Stimulated activated CD4-positive, alpha-beta T cell treated with anti-CD3 and anti-CD28 coated beads, TNF-alpha, amount 100 ng/mL, for 48 hours (primary cell): ENCODE results near the gene MYBPHL.

Experiments
- DNase-seq, 3 donors: peaks; one replicate each; pipeline ENCODE4 v3.0.0-alpha.2; 2020; ENCODE audit warnings: low read depth in 3 of 3

MYBPHL gene

GRCh38 chr1:109265741-109266330 is 41.0 kb downstream of the MYBPHL start:
- no peak for DNase-seq

- no peak for DNase-seq
Observed at GRCh38 chr1:109265016-109265415, 41.8 kb downstream of the MYBPHL start.

- no peak for DNase-seq
Observed at GRCh38 chr1:109264379-109264755, 42.4 kb downstream of the MYBPHL start.

- peak; percentile 69 to 78 (median 74) for DNase-seq
Observed at GRCh38 chr1:109263597-109264378, 43.0 kb downstream of the MYBPHL start.

- no peak for DNase-seq
Observed at GRCh38 chr1:109263234-109263596, 43.6 kb downstream of the MYBPHL start.

- DNase-seq = no peak
Observed at GRCh38 chr1:109262231-109263055, 44.4 kb downstream of the MYBPHL start.

GRCh38 chr1:109261578-109261977 is 45.2 kb downstream of the MYBPHL start:
- DNase-seq = no peak

- DNase-seq = no peak
Observed at GRCh38 chr1:109261006-109261405, 45.8 kb downstream of the MYBPHL start.

- DNase-seq = no peak
Observed at GRCh38 chr1:109259674-109260557, 46.9 kb downstream of the MYBPHL start.

- DNase-seq = no peak
Observed at GRCh38 chr1:109258481-109259466, 48.0 kb downstream of the MYBPHL start.

GRCh38 chr1:109257682-109258421 is 49.0 kb downstream of the MYBPHL start:
- DNase-seq = no peak

GRCh38 chr1:109256971-109257681 is 49.7 kb downstream of the MYBPHL start:
- DNase-seq = no peak

GRCh38 chr1:109256085-109256484 is 50.7 kb downstream of the MYBPHL start:
- DNase-seq = no peak

GRCh38 chr1:109255678-109256077 is 51.1 kb downstream of the MYBPHL start:
- DNase-seq = no peak

GRCh38 chr1:109255097-109255651 is 51.6 kb downstream of the MYBPHL start:
- no peak for DNase-seq

GRCh38 chr1:109254621-109255096 is 52.2 kb downstream of the MYBPHL start:
- DNase-seq = no peak

- no peak for DNase-seq
Observed at GRCh38 chr1:109253803-109254620, 52.8 kb downstream of the MYBPHL start.
